A549 treated with ZK216348 at 1 μM for 4 hours (cell line): ENCODE measurements around the gene ZNF575. TPM values are rescaled to one million over a fixed set of nuclear protein-coding genes. Genes with fewer than 3 reads are reported as not detected.

ENCODE experiments used
- total RNA-seq: library from RNA; stranded (reverse); fragments of 200-300 nt; extraction: Qiagen RNA extraction; gene quantifications from 5 replicates; pipeline ENCODE4 v1.2.3, GENCODE V29; 2022; ENCODE audit warnings: low read depth

The ZNF575 gene, protein sequence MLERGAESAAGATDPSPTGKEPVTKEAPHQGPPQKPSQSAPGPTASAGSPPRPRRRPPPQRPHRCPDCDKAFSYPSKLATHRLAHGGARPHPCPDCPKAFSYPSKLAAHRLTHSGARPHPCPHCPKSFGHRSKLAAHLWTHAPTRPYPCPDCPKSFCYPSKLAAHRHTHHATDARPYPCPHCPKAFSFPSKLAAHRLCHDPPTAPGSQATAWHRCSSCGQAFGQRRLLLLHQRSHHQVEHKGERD
- 1.0 to 3.4 TPM (median 2.4 TPM) in 5 replicates for total RNA-seq

DNA sequence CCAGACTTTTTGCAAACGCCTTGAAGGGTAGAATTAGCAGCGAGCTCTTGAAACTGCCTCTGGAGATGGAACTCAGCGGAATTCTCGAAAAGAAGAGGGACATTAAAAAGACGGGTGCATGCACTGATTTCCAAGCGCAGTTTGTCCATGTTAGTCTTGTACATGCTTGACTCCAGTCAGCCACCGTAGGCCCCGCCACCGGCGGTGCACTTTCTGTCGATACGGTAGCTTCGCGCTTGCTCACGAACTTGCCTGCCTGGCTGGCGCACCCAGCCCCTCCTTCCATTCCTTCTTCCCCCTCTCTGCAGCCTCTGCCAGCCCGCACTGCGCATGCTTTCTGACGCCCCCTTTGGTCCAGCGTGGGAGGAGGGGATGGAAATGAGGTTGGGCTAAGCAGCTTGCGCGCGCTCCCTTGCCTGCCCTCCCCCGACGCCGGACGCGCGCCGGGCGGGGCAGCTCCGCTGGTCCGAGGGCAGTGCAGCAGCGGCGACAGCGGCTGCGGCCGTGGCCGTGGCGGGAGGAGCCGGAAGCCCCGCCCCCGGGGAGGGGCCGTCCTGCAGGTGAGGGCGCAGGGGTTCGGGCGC, at the start of gene ZNF575:
ZNF575 (plus strand) TSS at position 227 of the 584 bp plus-strand sequence. CDS start 1,235 bp downstream, outside the sequence.

DNA sequence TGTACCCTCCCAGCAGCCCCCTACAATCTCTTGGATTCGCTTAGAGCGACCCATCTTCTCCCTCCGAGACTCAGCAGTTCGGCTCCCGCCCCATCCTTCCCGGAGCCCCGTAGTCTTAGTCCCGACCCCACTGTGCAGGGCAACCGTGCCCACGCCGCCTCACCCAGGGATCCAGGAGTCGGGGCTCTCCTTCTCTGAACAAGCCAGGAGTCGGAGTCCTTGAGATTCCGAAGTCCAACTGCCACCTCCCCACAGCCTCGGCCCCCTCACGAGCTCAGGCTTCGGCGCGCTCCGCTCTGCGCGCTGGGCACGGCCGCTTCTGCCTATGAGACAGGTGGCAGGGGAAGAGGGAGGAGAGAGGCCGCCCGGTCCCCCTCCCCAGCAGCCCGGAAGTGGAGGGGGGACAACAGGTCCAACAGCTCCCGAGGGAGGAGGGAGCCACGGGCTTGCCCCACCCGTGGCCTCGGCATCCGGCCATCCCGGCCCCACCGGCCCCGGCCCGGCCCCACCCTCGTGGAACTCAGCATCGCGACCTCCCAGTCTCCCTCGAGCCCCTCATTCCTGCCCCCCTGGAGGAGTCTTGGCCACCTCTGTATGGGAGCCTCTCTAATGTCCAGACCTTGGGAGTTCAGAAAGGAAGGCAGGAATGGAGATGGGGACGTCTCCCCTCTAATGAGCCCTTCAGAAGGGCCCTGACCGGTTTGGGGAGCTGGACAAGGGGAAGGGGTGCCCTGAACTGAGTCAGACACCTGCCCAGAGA, 28.4 kb upstream of the ZNF575 start, which contains the start of gene PHLDB3:
PHLDB3 (minus strand) TSS at position 321 of the 760 bp plus-strand sequence. CDS start 628 bp downstream, outside the sequence.

DNA sequence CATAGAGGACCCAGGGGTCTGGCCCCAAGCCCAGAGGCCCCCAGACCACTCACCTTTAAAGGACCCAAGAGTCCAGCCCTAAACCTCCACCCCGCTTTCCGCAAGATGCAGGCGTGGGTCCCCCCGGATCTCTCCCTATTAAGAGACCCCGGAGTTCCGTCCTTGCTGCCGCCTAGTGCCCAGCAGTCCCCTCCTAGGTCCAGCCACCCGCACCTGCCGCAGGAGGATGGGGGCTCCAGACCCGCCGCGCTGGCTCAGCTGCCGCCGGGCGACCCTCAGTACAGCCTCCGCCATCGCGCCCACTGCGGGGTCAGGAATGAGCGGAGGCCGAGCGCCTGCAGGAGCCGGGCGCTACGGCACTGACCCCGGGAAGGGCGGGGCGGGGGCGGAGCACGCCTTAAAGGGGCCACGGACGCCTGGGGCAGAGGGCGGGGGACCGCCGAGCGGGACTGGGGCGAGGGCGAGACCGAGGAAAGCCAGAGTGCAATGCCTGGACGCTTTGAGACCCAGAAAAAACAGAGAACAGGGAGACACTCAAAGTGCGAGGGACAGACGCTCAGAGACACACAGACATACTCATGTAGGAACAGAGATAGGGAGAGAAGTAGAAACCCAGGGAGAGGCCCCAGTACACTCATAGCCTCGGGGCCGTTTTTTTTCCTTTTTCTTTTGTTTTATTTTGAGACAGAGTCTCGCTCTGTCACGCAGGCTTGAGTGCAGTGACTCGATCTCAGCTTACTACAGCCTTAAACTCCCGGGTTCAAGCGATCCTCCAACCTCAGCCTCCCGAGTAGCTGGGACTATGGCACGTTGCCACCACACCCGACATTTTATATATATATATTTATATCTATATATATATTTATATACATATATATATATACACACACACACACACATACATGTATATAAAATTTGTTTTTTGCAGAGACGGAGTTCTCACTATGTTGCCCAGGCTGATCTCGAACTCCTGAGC, 5.8 kb upstream of the ZNF575 start, which contains the start of gene ETHE1:
ETHE1 (minus strand) TSS at position 318 of the 976 bp plus-strand sequence; CDS start at position 294, 24 bp downstream.

DNA sequence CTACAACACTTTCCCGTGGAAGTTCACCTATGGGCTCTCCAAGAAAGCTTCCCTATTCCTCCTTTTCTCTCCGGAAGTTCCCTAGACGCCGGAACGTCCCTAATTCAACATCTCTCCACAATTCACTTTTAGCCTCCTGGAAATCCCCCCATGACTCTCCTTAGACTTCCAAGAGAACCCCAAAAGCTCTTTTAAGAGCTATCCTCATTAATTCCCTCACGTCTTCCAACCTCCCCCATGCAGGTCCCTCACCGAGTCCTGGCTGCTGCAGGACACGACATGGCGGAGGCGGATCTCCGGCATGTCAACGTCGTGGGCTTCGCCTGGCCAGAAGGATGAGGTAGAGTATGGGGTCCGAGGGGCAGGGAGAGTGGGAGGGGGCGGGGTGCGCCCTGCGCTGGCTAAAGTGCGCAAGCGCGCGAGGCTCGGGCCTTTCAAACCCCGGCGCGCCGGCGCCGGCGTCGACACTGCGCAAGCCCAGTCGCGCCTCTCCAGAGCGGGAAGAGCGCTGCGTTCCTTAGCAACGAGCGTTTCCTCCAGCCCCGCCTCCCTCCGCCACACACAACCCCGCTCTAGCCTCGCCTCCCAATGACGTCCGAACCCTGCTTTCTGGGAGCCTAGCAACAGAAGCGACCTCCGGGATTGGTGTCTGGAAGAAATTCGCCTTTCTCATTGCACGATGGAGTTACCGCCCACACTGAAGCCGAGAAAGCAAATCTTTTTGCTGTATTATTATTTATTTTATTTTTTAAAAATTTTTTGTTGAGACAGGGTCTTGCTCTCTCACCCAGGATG, 42.4 kb downstream of the ZNF575 start, which contains the start of the genes PINLYP and XRCC1:
PINLYP (plus strand) TSS at position 646 of the 795 bp plus-strand sequence. CDS start 1,391 bp downstream, outside the sequence.
XRCC1 (minus strand) TSS at position 372 of the 795 bp plus-strand sequence; CDS start at position 303, 69 bp downstream.

Other genes with a start within 250 kb of the ZNF575 start
- 0.08 to 0.20 TPM (median 0.13 TPM) in 5 replicates for gene CD177, start 179.5 kb upstream of the ZNF575 start, total RNA-seq
- not detected in 5 replicates for gene TEX101, start 118.3 kb upstream of the ZNF575 start, total RNA-seq
- 0.24 to 0.58 TPM (median 0.42 TPM) in 5 replicates for gene LYPD3, start 67.6 kb upstream of the ZNF575 start, total RNA-seq
- 8.3 to 11.9 TPM (median 11.1 TPM) in 5 replicates for gene PHLDB3, start 28.4 kb upstream of the ZNF575 start, total RNA-seq
- gene ETHE1, start 6.0 kb upstream of the ZNF575 start, total RNA-seq: 39.1 to 54.4 TPM (median 49.1 TPM) in 5 replicates
- 27.1 to 32.0 TPM (median 28.8 TPM) in 5 replicates for gene XRCC1, start 42.3 kb downstream of the ZNF575 start, total RNA-seq
- 0.18 to 0.40 TPM (median 0.32 TPM) in 4 of 5 replicates, not detected in the other for gene PINLYP, start 42.6 kb downstream of the ZNF575 start, total RNA-seq
- 5.0 to 7.1 TPM (median 5.2 TPM) in 5 replicates for gene IRGQ, start 62.9 kb downstream of the ZNF575 start, total RNA-seq
- 12.5 to 21.0 TPM (median 19.4 TPM) in 5 replicates for gene ZNF576, start 63.4 kb downstream of the ZNF575 start, total RNA-seq
- gene SRRM5, start 78.9 kb downstream of the ZNF575 start, total RNA-seq: 0.93 to 1.4 TPM (median 0.98 TPM) in 5 replicates
- gene ZNF428, start 86.4 kb downstream of the ZNF575 start, total RNA-seq: 36.6 to 68.4 TPM (median 61.1 TPM) in 5 replicates
- gene CADM4, start 106.7 kb downstream of the ZNF575 start, total RNA-seq: 5.0 to 10.7 TPM (median 9.0 TPM) in 5 replicates
- gene PLAUR, start 137.0 kb downstream of the ZNF575 start, total RNA-seq: 62.1 to 88.0 TPM (median 78.0 TPM) in 5 replicates
- not detected in 5 replicates for gene IRGC, start 182.9 kb downstream of the ZNF575 start, total RNA-seq
- gene SMG9, start 221.8 kb downstream of the ZNF575 start, total RNA-seq: 47.2 to 77.9 TPM (median 65.8 TPM) in 5 replicates
- 37.9 to 63.2 TPM (median 55.9 TPM) in 5 replicates for gene KCNN4, start 247.8 kb downstream of the ZNF575 start, total RNA-seq